Heart left ventricle (tissue), 16 donors: ENCODE data around the gene MIB1. TPM values are rescaled to one million over a fixed set of nuclear protein-coding genes. Genes with fewer than 3 reads are reported as not detected.
A peak's percentile ranks its signal among the peaks of the same experiment; 100 is the strongest.

Source experiments
- ATAC-seq, 4 donors: fragments of 200-7000 bp; cut with Tn5 transposase; one replicate each; pipeline ENCODE4 v1.9.1; 2020 to 2022; ENCODE audit warnings: moderate library complexity in 4 of 4, mild to moderate bottlenecking in 3 of 4, moderate number of reproducible peaks in 1 of 4
- DNase-seq, 5 donors: peaks; one replicate each; pipeline ENCODE4 v3.0.0-alpha.2; 2020
- H3K27ac ChIP-seq, 12 donors: fragments of 200-600 bp; sonication (generic) in 4 of 12; one replicate each; pipeline versions ENCODE4 v1.5.0 to v1.8.0; 2016 to 2022; ENCODE audit warnings: mild to moderate bottlenecking in 2 of 12
- H3K27me3 ChIP-seq, 9 donors: fragments of 200-600 bp; sonication (generic) in 2 of 9; one replicate each; pipeline versions ENCODE4 v1.5.1 to v1.8.0; 2016 to 2022; ENCODE audit warnings: mild to moderate bottlenecking in 3 of 9
- H3K36me3 ChIP-seq, 9 donors: fragments of 200-600 bp; sonication (generic) in 2 of 9; one replicate each; pipeline versions ENCODE4 v1.5.0 to v1.8.0; 2018 to 2022; ENCODE audit warnings: mild to moderate bottlenecking in 2 of 9
- H3K4me1 ChIP-seq, 12 donors: fragments of 200-600 bp; sonication (generic) in 4 of 12; one replicate each; pipeline versions ENCODE4 v1.5.0 to v1.8.0; 2016 to 2022; ENCODE audit warnings: mild to moderate bottlenecking in 3 of 12
- H3K4me3 ChIP-seq, 12 donors: fragments of 200-600 bp; sonication (generic) in 4 of 12; one replicate each; pipeline versions ENCODE4 v1.5.0 to v1.8.0; 2017 to 2022; ENCODE audit warnings: mild to moderate bottlenecking in 9 of 12, moderate library complexity in 4 of 12
- H3K9me3 ChIP-seq, 12 donors: fragments of 200-600 bp; sonication (generic) in 4 of 12; one replicate each; pipeline versions ENCODE4 v1.5.0 to v1.8.0; 2016 to 2022; ENCODE audit warnings: mild to moderate bottlenecking in 1 of 12
- CTCF ChIP-seq, 12 donors: fragments of 200-600 bp; sonication (generic) in 4 of 12; IDR thresholded peaks; one replicate each; pipeline versions ENCODE4 v1.5.0 to v1.8.0; 2018 to 2022; ENCODE audit warnings: antibody characterized with exemption in 12 of 12, mild to moderate bottlenecking in 5 of 12
- POLR2A ChIP-seq, 2 donors: fragments of 450-650 bp; IDR thresholded peaks; one replicate each; pipeline ENCODE4 v1.6.1; 2017; ENCODE audit warnings: antibody characterized with exemption in 2 of 2, mild to moderate bottlenecking in 2 of 2, moderate library complexity in 2 of 2
- WGBS, 4 donors: extraction: QIAGEN DNeasy Blood & Tissue Kit in 2 of 4; methylation state at CpG; one replicate each; pipeline versions ENCODE4 v1.1.5 to v1.1.7; 2013 to 2018; 5-methylcytosine and 5-hydroxymethylcytosine counted together
- intact Hi-C, 10 donors: fragments of 100-400 bp; cut with DNase I; formaldehyde crosslinking; loops; one replicate each; pipeline versions ENCODE4 v1.11.1 to v1.14.2; 2022
- long read RNA-seq, 3 donors: library from polyadenylated mRNA; unstranded; transcript quantifications; one replicate each; pipeline ENCODE4 v2.0.0, GENCODE V29; 2020 to 2021
- polyA plus RNA-seq, 2 donors: library from polyadenylated mRNA; stranded (reverse); fragments of 200-250 nt; gene quantifications; one replicate each; pipeline ENCODE4 v1.2.3, GENCODE V29; 2013
- total RNA-seq, 9 donors: library from RNA; depleted of rRNA in 2 of 9; stranded (reverse); fragments of >200 nt in 2 of 9; fragmentation: NEBNext Ultra II Directional in 3 of 9; extraction: Animal tissue kit (Norgen Biotek cat#: 25700) in 3 of 9; gene quantifications; one replicate each; pipeline versions ENCODE4 v1.1.0 to v1.2.4, GENCODE V29; 2016 to 2023
- donor health status: ischemic (EF 13 %, LVEDD 7.1; RV severe dilation, severe dysfunction).
- donor health status: healthy with polysubstance abuse.
- donor health status: DM: no; HTN: yes; CAD: no.
- donor health status: DM: no; HTN: no; CAD: no.
- donor health status: ischemic (EF 25% LVEDD 6.9; RV normal size, moderate dysfunction).
- donor health status: ischemic (EF 25% LVEDD 5.7; RV mildly dilated, moderate dysfunction).
- donor health status: healthy.
- donor health status: DM: yes; HTN: yes; CAD: no.
- donor health status: ischemic (EF 35%, LVEDD 5.7; RV mildly dilated, moderate dysfunction).
- donor health status: nonischemic (EF 11% LVEDD 7.7; RV severe dilation, severe dysfunction).
- donor health status: DM: yes; HTN: yes; CAD: no.
- donor health status: PGD.
- donor health status: ischemic (EF 29% LVEDD 5.4; RV normal size, mild dysfunction).
- donor health status: nonischemic (EF 23%, LVEDD 6.1; RV moderate dilation, normal function).

Gene MIB1
- total RNA-seq, result 10 to 100 TPM; 15.3 to 33.4 (median 24.0) TPM
- polyA plus RNA-seq, result 1 to 10 TPM; 2.5 to 7.2 TPM
- long read RNA-seq, donor 1, full-length matches to known transcripts, result 18 of 39 reads
- long read RNA-seq, donor 1, partial matches to known transcripts, result 4 of 39 reads
- long read RNA-seq, donor 1, other reads (novel, unspliced or antisense), result 17 of 39 reads
- long read RNA-seq, donor 2, full-length matches to known transcripts, result 1 of 7 reads
- long read RNA-seq, donor 2, partial matches to known transcripts, result 2 of 7 reads
- long read RNA-seq, donor 2, other reads (novel, unspliced or antisense), result 4 of 7 reads
- long read RNA-seq, donor 3, full-length matches to known transcripts, result 12 of 22 reads
- long read RNA-seq, donor 3, partial matches to known transcripts, result 1 of 22 reads
- long read RNA-seq, donor 3, other reads (novel, unspliced or antisense), result 9 of 22 reads

GRCh38 chr18:21740538-21741311 is at the start of gene MIB1:
MIB1 (plus strand) TSS chr18:21740792; CDS start chr18:21741584, 792 bp downstream.
- H3K9me3 ChIP-seq, result peaks cover 0 to 8% (median 0%) of the 10 kb centered on the region in 12 donors
- H3K27me3 ChIP-seq, result no peaks in the 10 kb centered on the region
- peaks cover 0 to 38% (median 18%) of the 10 kb centered on the region in 12 donors for H3K4me1 ChIP-seq
- H3K27ac ChIP-seq, result peak within 1 kb of the TSS; percentile 96 to 99 (median 98)
- intact Hi-C loops, result loop anchor here in 8 of 10 donors (1.0 to 10.0 kb wide), 9 partner anchors 33 to 138 kb away; partner anchors contain the start of genes ABHD3 (in 3 of the 8), ESCO1 (in 2 of the 8) and SNRPD1 (in 2 of the 8)
- TF ChIP-seq POLR2A (IDR thresholded peaks at IDR 0.05) (peak in 1 of 2 donors; percentile 74), CTCF (IDR thresholded peaks at IDR 0.05) (no peak)
- DNase-seq (peak; percentile 99 to 100 (median 99)), ATAC-seq (peak; percentile 99 to 100 (median 100))
- WGBS, 4 donors, result 0 to 1% (median 0%) methylated on average over 22 to 76 of the region's 76 CpGs
- H3K36me3 ChIP-seq, result no peaks in the 10 kb centered on the region
- H3K4me3 ChIP-seq, result peak within 1 kb of the TSS; percentile 71 to 96 (median 89)

GRCh38 chr18:21693322-21693721 is 47.3 kb upstream of the MIB1 start:
- 67 to 83% (median 75%) methylated on average over 2 of the region's 2 CpGs for WGBS, 4 donors
- H3K4me1 ChIP-seq, result no peaks in the 10 kb centered on the region
- H3K9me3 ChIP-seq, result peaks cover 0 to 26% (median 8%) of the 10 kb centered on the region in 12 donors
- peaks cover 0 to 51% (median 0%) of the 10 kb centered on the region in 9 donors for H3K36me3 ChIP-seq
- H3K27ac ChIP-seq, result no peak overlapping the region
- no peak overlapping the region for H3K4me3 ChIP-seq
- intact Hi-C loops, result no loop called here
- TF ChIP-seq POLR2A (IDR thresholded peaks at IDR 0.05) (no peak), CTCF (IDR thresholded peaks at IDR 0.05) (no peak)
- DNase-seq (no peak), ATAC-seq (no peak)
- H3K27me3 ChIP-seq, result no peaks in the 10 kb centered on the region

GRCh38 chr18:21700528-21701075 is 40.0 kb upstream of the MIB1 start:
- DNase-seq, result no peak
- Histone ChIP-seq H3K27me3 (no peaks in the 10 kb centered on the region), H3K9me3 (no peaks in the 10 kb centered on the region), H3K4me3 (no peak overlapping the region), H3K4me1 (peaks cover 0 to 18% (median 7%) of the 10 kb centered on the region in 12 donors), H3K36me3 (peaks cover 0 to 35% (median 9%) of the 10 kb centered on the region in 9 donors), H3K27ac (no peak overlapping the region)
- TF ChIP-seq CTCF (IDR thresholded peaks at IDR 0.05) (no peak), POLR2A (IDR thresholded peaks at IDR 0.05) (no peak)
- intact Hi-C loops, result loop anchor here in 5 of 10 donors (5.0 to 10.0 kb wide), 6 partner anchors 42 to 132 kb away; partner anchors contain the start of genes ESCO1 (in 4 of the 5), MIB1 (in 1 of the 5) and SNRPD1 (in 1 of the 5)
- WGBS, 4 donors, result 93 to 95% (median 93%) methylated on average over 6 of the region's 6 CpGs
- no peak for ATAC-seq
